ENCODE results near the gene NEDD4L.

DNA sequence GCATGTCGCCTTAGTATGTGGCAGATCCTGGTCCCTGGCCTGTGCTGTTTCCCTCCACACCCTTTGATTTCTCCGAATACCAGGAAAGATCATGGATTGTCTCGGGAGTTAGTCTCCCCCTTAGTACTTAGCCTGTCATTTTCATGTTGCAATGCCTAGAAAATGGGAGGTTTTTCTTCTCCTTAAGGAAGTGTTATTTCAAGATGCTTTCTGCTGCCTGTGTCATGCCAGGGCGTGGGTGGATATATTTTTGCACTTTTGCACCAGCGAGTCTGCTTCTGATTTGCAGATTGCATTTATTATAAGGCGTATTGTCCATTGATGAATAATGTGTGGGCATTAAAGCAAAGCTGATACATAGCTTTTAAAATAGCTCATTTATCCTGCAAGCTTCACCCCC, 223.5 kb downstream of the NEDD4L start:
- TF ChIP-seq, protein P1, sequence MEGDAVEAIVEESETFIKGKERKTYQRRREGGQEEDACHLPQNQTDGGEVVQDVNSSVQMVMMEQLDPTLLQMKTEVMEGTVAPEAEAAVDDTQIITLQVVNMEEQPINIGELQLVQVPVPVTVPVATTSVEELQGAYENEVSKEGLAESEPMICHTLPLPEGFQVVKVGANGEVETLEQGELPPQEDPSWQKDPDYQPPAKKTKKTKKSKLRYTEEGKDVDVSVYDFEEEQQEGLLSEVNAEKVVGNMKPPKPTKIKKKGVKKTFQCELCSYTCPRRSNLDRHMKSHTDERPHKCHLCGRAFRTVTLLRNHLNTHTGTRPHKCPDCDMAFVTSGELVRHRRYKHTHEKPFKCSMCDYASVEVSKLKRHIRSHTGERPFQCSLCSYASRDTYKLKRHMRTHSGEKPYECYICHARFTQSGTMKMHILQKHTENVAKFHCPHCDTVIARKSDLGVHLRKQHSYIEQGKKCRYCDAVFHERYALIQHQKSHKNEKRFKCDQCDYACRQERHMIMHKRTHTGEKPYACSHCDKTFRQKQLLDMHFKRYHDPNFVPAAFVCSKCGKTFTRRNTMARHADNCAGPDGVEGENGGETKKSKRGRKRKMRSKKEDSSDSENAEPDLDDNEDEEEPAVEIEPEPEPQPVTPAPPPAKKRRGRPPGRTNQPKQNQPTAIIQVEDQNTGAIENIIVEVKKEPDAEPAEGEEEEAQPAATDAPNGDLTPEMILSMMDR (IDR thresholded peaks at IDR 0.05), result no peak
- TF ChIP-seq POLR2AphosphoS5 (IDR thresholded peaks at IDR 0.05), result no peak

Data from sigmoid colon (tissue), 4 donors.